Measurements from ENCODE around the gene AOC3.
"Not testable (repeated sequence)": the region's sequence is repeated elsewhere in the genome, so short reads cannot be mapped to it uniquely, and the experiment has no call there.

Gene AOC3

GRCh38 chr17:42844761-42845555 lies 6.0 kb upstream of the AOC3 start:
- DNase-seq, result no peak

DNA sequence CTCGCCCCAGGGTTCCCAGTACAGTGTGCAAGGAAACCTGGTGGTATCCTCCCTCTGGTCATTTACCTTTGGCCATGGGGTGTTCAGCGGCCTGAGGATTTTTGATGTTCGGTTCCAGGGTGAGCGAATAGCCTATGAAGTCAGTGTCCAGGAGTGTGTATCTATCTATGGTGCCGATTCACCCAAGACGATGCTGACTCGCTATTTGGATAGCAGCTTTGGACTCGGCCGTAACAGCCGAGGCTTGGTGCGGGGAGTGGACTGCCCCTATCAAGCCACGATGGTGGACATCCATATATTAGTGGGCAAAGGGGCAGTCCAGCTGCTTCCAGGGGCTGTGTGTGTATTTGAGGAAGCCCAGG lies 5.5 kb upstream of the AOC3 start:
- no peak for DNase-seq

DNA sequence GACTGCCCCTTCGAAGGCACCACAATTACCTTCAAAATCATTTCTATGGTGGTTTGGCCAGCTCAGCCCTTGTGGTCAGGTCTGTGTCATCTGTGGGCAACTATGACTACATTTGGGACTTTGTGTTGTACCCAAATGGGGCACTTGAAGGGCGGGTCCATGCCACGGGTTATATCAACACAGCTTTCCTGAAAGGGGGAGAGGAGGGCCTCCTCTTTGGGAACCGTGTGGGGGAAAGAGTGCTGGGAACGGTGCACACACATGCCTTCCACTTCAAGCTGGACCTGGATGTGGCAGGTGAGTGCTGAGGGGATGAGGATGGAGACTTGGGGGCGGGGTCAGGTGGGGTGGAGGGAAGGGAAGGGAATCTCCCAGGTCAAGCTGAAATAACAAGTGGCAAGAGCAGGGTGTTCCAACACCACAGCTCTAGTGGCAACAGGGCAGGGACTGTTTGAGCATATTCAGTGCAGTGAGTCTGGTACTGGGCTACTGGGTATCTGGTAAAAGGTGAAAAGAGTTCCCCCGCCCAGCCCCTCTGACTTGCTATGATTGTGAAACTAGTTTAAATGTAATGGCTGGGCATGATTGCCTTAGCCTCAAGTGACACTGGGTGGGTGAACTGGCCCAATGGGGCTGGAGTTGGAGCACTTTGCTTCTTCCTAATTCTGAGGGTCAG lies 4.9 kb upstream of the AOC3 start:
- DNase-seq, result no peak

DNA sequence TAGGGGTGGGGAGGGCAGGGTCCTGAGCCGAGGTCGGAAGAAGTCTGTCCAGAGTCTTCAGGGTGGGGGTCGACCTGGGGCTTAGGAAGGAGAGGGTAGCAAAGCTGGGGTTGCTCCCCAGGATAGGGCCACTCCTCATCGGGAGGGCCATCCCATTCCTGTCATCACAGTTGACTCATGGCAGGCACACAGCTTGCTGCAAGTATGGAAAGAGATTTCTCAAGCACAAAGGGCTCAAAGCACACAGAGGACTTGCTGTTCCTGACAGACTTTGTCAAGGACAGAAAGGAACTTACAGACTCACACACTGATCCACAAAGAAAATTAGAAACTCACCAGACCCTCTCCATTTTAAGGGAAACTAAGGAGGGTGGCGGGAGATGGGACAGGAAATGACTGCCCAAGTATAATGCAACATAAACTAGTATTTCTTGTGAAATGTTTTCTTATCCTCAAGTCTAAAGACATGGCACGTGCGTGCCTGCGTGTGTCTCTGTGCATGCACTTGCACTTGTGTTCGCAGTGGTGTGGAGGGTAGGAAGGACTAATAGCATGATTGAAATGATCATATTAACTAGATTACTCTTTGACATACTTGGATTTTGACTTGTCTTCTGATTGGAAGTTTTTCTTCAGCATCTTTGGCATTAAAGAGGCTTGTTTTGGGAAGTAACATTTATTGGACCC lies 4.3 kb upstream of the AOC3 start:
- no peak for DNase-seq

GRCh38 chr17:42848093-42848492 lies 2.9 kb upstream of the AOC3 start:
- DNase-seq, result no peak

GRCh38 chr17:42849031-42849430 lies 2.0 kb upstream of the AOC3 start:
- DNase-seq, result no peak

GRCh38 chr17:42849451-42850181 lies 1.4 kb upstream of the AOC3 start:
- DNase-seq, result no peak

- not testable (repeated sequence) for DNase-seq
These were observed 607 bp downstream of the AOC3 start for GRCh38 chr17:42851371-42852240.

DNA sequence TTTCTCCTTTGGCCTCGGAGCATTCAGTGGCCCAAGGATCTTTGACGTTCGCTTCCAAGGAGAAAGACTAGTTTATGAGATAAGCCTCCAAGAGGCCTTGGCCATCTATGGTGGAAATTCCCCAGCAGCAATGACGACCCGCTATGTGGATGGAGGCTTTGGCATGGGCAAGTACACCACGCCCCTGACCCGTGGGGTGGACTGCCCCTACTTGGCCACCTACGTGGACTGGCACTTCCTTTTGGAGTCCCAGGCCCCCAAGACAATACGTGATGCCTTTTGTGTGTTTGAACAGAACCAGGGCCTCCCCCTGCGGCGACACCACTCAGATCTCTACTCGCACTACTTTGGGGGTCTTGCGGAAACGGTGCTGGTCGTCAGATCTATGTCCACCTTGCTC lies 1.4 kb downstream of the AOC3 start:
- DNase-seq, result no peak

DNA sequence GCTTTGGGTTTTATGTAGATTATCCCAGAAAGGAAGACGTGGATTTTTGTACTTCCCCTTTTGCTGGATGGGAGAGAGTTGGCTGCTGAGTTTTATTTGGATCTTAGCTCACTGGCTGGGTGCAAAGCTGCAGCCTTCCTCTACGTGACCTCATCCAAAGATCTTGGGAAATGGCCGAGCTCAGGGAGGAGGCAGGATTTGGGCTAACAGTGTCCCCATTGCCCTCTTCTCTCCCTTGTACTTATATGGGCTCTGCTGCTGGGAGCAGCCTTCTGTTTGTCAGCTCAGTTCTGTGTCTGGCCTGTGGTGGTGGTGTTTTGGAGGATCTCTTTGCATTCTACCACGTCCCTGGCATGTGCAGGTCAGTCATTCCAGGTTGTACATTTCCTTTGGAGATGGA lies 2.0 kb downstream of the AOC3 start:
- DNase-seq, result no peak

DNA sequence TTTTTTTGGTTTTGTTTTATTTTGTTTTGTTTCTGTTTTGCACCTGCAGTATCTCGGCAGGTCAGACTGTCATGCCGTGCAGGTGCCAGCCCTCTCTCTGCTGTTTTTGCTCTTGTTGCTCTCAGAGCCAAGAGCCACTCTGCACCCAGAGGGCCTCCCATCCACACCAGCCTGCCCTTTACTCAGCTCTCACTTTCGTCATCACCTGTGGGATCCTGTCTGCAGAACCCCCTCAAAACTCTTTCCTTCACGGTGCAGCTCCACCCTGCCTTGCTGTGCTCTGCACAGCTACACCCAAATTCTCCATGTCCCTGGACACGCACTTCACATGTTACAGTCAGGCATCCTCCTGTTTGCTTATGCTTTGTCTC lies 2.6 kb downstream of the AOC3 start:
- DNase-seq, result no peak

GRCh38 chr17:42853968-42854790 lies 3.2 kb downstream of the AOC3 start:
- DNase-seq, result no peak

DNA sequence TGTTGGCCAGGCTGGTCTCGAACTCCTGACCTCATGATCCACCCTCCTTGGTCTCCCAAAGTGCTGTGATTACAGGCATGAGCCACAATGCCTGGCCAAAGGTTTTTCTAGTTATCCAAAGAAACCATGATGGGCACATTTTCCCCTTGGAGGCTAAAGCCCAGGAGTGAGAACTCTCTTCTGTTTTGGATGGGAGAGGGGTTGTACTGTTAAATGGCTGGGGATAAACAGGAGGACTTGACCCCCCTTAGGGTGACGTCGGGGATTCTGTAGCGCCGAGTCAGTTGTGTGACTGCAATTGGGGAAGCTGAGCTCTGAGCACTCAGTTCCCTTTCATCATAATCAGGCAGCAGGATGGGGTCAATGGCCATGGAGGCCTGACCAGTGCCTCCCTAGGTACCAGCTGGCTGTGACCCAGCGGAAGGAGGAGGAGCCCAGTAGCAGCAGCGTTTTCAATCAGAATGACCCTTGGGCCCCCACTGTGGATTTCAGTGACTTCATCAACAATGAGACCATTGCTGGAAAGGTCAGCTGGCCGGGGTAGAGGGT lies 4.1 kb downstream of the AOC3 start:
- no peak for DNase-seq

DNA sequence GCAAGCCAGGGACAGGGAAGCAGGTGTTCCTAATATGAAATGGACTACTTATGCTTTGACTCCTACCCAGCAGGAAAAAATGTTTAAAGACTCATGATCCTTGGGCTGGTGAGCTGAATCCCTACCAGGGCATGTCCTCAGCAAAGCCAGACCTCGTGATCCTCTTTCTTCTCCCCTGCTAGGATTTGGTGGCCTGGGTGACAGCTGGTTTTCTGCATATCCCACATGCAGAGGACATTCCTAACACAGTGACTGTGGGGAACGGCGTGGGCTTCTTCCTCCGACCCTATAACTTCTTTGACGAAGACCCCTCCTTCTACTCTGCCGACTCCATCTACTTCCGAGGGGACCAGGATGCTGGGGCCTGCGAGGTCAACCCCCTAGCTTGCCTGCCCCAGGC lies 5.1 kb downstream of the AOC3 start:
- not testable (repeated sequence) for DNase-seq

DNA sequence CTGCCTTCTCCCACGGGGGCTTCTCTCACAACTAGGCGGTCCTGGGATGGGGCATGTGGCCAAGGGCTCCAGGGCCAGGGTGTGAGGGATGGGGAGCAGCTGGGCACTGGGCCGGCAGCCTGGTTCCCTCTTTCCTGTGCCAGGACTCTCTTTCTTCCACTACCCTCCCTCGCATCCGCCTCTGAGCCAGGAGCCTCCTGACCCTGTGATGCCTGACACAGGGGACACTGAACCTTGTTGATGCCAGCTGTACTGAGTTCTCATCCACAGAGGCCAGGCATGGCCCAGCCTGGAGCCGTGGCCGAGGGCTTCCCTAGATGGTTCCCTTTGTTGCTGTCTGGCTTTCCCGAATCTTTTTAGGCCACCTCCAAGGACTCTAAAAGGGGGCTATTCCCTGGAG lies 5.5 kb downstream of the AOC3 start:
- DNase-seq, result not testable (repeated sequence)

DNA sequence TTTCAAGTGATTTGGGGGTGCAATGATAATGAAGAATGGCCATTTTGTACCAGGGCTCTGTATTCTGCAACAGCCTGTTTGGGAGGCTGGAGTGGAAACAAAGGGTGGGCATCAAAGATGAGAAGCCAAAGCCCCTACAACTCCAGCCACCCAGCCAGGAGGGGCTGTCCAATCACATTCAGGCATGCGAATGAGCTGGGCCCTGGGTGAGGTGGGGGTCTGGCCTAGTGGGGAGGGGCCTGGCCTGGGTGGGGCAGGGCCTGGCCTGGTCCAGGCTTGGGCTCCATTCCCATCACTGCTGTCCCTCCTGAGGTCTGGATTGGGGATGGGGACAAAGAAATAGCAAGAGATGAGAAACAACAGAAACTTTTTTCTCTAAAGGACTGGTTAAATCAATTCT lies 6.4 kb downstream of the AOC3 start:
- DNase-seq, result no peak

DNA sequence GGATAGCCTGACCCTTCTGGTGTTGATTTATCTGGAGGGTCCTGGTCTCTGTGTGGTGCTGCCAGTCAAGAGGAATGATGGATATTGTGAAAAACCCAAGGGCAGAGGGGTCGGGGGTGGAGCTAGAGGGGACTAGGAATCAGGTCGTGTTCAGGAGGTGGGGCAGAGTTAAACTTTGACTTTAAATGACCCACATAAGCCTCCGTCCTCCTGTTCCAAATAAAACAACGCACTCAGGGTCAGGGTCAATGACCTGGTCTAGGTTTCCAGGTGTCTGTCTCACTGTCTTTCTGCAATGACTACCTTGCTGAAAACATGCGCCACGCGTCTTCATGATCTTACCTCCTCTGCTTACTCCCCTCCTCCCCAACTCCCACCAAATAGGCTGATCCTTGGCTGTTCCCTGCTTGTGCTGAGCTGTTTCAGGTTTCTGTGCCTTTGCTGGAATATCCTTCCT lies 14.7 kb downstream of the AOC3 start:
- DNase-seq, result no peak

GRCh38 chr17:42866216-42866615 lies 15.2 kb downstream of the AOC3 start:
- no peak for DNase-seq

DNA sequence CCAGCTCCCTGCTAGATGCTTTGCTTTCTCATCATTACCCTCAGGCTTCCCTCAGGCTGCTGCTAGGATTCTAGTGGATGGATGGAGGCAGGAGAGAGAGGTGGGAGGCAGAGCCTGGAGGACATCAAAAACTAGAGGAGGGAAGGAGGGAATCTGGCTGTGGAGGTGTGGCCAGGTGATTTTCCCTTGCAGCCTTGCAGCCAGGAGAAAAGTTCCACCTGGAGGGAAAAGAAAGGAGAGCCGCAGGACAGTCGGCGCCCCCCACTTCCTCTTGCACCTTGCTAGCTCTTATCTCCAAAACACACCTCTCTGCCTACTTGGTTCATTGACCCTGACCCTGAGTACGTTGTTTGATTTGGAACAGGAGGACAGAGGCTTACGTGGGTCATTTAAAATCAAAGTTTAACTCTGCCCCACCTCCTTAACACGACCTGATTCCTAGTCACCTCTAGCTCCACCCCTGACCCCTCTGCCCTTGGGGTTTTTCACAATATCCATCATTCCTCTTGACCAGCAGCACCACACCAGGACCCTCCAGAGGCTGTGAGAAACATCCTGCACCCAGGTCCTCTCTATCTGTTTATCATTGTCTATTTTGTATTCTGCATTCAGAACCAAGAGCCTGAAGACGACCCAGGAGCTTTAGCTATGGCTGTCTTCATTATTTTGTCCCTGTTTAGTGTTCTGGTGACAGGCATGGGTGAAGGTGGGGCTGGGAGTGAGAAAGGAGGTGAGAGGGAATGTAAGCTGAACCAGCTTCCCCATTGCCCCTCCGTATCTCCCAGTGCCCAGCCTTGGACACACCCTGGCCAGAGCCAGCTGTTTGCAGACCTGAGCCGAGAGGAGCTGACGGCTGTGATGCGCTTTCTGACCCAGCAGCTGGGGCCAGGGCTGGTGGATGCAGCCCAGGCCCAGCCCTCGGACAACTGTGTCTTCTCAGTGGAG lies 15.9 kb downstream of the AOC3 start:
- DNase-seq, result no peak

DNA sequence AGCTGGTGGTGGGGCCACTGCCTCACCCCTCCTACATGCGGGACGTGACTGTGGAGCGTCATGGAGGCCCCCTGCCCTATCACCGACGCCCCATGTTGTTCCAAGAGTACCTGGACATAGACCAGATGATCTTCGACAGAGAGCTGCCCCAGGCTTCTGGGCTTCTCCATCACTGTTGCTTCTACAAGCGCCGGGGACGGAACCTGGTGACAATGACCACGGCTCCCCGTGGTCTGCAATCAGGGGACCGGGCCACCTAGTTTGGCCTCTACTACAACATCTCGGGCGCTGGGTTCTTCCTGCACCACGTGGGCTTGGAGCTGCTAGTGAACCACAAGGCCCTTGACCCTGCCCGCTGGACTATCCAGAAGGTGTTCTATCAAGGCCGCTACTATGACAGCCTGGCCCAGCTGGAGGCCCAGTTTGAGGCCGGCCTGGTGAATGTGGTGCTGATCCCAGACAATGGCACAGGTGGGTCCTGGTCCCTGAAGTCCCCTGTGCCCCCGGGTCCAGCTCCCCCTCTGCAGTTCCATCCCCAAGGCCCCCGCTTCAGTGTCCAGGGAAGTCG lies 16.8 kb downstream of the AOC3 start:
- DNase-seq, result not testable (repeated sequence)
